Chondrocyte (in vitro differentiated cells): ENCODE measurements around the gene CTSK. TPM values are rescaled to one million over a fixed set of nuclear protein-coding genes. Genes with fewer than 3 reads are reported as not detected.

Experiments used
- DNase-seq: peaks from one replicate; pipeline ENCODE4 v3.0.0; 2021; ENCODE audit warnings: mixed read lengths, low spot score
- H3K27ac Mint-ChIP-seq: one replicate; pipeline ENCODE4 v1.8.0; 2021; ENCODE audit warnings: mild to moderate bottlenecking, moderate library complexity, mixed read lengths; ENCODE audit not compliant: unreplicated experiment
- H3K27me3 Mint-ChIP-seq: 2 replicates; pipeline ENCODE4 v1.8.0; 2021; ENCODE audit warnings: low read depth, mixed read lengths
- H3K36me3 Mint-ChIP-seq: 2 replicates; pipeline ENCODE4 v1.8.0; 2021; ENCODE audit warnings: low read depth, mixed read lengths
- H3K4me1 Mint-ChIP-seq: 2 replicates; pipeline ENCODE4 v1.8.0; 2021; ENCODE audit warnings: low read depth, mild to moderate bottlenecking, mixed read lengths
- H3K4me3 Mint-ChIP-seq: one replicate; pipeline ENCODE4 v1.8.0; 2021; ENCODE audit warnings: mild to moderate bottlenecking, moderate library complexity, mixed read lengths; ENCODE audit not compliant: unreplicated experiment
- H3K9me3 Mint-ChIP-seq: 2 replicates; pipeline ENCODE4 v1.8.0; 2021; ENCODE audit warnings: low read depth, mixed read lengths
- total RNA-seq: library from RNA; stranded (reverse); gene quantifications from 3 replicates; pipeline ENCODE4 v1.2.1, GENCODE V29; 2021
- TF ChIP-seq, protein P1 (sequence below): fragments of 200-600 bp; sonication (generic); IDR thresholded peaks from 2 replicates; pipeline ENCODE4 v1.5.0; 2021; ENCODE audit warnings: antibody characterized with exemption, mild to moderate bottlenecking, moderate library complexity

Gene CTSK
- total RNA-seq, 1 donor from 2014 or later = 4.9 TPM

DNA sequence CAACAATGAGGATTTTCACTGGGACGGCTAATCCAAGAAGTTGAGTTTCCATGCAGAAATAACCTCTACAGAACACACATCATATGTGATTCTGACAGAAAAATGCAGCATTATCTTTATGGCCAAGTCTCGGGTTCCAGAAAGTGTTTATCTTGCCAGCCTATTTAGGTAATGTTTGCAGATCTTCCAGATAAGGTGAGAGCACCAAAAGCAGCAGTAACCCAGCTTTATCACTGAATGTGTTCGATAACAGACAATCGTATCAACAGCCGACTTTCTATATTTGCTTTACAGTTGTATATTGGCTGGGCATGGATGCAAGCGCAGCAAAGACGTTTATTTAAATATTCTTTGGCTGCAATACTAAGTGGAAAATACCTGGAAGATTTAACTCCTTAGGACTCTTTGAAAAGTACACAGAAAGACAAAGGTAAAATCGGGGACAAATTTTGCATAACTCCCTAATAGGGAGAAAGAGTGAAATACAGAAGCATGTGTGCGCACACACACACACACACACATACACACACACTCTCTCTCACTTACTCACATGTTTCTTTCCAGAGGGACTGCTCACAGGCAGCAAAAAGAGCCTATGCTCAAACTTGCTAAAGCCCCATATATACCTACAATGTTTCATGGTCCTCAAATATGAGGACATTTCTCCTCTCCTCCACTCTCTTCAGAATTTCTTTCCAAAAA, 3.0 kb upstream of the CTSK start:
- Mint-ChIP-seq H3K27ac (no peak overlapping the region), H3K9me3 (no peaks in the 10 kb centered on the region), H3K36me3 (peaks cover 11% of the 10 kb centered on the region), H3K4me1 (peaks cover 27% of the 10 kb centered on the region), H3K4me3 (no peak overlapping the region), H3K27me3 (no peaks in the 10 kb centered on the region)
- DNase-seq = no peak
- TF ChIP-seq, protein P1, sequence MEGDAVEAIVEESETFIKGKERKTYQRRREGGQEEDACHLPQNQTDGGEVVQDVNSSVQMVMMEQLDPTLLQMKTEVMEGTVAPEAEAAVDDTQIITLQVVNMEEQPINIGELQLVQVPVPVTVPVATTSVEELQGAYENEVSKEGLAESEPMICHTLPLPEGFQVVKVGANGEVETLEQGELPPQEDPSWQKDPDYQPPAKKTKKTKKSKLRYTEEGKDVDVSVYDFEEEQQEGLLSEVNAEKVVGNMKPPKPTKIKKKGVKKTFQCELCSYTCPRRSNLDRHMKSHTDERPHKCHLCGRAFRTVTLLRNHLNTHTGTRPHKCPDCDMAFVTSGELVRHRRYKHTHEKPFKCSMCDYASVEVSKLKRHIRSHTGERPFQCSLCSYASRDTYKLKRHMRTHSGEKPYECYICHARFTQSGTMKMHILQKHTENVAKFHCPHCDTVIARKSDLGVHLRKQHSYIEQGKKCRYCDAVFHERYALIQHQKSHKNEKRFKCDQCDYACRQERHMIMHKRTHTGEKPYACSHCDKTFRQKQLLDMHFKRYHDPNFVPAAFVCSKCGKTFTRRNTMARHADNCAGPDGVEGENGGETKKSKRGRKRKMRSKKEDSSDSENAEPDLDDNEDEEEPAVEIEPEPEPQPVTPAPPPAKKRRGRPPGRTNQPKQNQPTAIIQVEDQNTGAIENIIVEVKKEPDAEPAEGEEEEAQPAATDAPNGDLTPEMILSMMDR = no peak

DNA sequence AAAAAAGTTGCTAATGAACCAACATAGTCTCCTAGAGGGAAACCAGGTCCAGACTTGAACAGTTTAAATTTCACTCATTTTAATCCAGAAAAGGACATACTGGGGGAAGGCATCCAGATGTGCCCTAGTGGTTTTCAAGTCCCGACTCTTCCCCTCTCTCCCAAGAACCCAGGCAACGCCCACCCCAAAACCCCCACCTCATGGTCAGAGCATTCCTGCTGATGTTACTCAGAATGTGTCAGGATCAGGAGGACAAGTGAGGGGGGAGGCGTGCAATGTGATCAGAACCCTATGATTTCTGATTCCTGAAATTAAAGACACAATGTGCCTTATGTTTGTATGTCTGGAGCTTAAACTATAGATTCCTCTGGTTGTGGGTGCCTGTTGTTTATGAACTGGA, 1.6 kb upstream of the CTSK start:
- Mint-ChIP-seq H3K36me3 (peaks cover 7% of the 10 kb centered on the region), H3K4me3 (no peak overlapping the region), H3K9me3 (no peaks in the 10 kb centered on the region), H3K4me1 (peaks cover 27% of the 10 kb centered on the region), H3K27ac (no peak overlapping the region), H3K27me3 (no peaks in the 10 kb centered on the region)
- DNase-seq = no peak
- TF ChIP-seq, protein P1 = no peak

DNA sequence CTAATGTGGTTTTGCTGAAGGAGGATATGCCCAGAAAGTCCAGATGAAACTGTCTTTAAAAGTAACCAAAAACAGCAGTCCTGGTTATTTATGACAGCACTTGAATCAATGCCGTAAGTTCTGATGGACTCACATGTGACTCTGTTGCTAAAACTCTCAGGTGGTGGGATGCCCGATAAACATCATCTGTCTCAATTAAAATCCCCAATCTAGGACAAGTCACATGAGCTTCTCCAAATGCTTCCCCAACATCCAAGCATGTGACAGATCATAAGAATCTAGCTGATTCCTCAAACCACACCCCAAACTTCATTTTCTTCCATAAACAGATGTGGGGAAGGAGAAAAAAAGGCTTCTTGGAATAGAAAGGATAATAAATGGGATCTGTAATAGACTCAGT, 786 bp upstream of the CTSK start:
- no peak overlapping the region for H3K27ac Mint-ChIP-seq
- DNase-seq = no peak
- peaks cover 4% of the 10 kb centered on the region for H3K36me3 Mint-ChIP-seq
- TF ChIP-seq, protein P1 = no peak
- peaks cover 27% of the 10 kb centered on the region for H3K4me1 Mint-ChIP-seq
- H3K9me3 Mint-ChIP-seq = no peaks in the 10 kb centered on the region
- H3K4me3 Mint-ChIP-seq = no peak overlapping the region
- no peaks in the 10 kb centered on the region for H3K27me3 Mint-ChIP-seq

DNA sequence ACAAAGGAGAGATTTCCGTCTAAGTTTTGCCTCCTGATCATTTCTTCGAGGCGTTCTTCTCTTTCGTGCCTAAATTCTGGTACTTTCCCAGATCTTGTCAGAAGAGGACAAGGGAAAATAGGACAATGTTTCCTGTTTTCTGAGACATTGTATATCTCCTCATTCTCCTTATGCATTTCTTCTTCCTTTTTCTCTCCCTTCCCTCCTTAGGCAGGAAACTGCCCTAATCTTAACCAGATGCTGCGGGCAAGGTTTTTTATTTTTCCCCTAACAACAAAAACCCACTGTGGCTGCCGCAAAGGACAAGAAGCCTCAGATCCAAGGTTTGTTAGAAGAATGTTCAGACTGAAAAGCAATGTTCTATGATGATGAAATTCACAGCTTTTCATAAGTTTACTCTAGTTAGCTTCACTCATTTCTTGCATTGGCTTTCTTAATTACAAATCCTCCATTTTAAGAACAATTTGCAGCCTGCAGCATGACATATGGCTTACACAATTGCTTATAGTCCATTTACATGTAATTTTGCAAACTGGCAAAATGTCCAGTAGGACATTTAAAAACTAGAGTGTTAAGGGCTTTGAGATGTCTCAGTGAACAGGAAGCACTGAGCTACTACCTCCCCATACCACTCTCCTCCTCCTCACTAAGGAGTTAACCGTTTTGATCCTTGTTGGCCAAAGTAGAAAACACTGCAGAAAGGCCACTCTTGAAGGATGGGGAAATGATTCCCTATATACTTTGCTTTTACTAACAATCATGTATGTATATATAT, 624 bp downstream of the CTSK start:
- Mint-ChIP-seq H3K4me3 (no peak overlapping the region), H3K9me3 (no peaks in the 10 kb centered on the region), H3K4me1 (peaks cover 27% of the 10 kb centered on the region), H3K36me3 (peaks cover 8% of the 10 kb centered on the region), H3K27me3 (no peaks in the 10 kb centered on the region), H3K27ac (no peak overlapping the region)
- DNase-seq = no peak
- TF ChIP-seq, protein P1 = no peak

DNA sequence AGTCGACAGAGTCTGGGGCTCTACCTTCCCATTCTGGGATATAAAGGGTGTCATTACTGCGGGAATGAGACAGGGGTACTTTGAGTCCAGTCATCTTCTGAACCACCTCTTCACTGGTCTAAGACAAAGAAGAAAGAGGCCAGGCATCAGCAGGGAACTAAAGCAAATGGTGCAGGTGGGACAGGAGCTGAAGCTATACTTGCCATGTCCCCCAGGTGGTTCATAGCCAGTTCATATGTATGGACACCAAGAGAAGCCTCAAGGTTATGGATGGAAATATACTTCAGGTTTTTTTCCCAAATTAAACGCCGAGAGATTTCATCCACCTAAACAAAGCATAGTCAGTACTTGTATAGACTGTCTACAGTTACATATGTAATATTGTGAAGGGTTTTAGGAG, 2.2 kb downstream of the CTSK start:
- no peak overlapping the region for H3K27ac Mint-ChIP-seq
- no peaks in the 10 kb centered on the region for H3K27me3 Mint-ChIP-seq
- peaks cover 8% of the 10 kb centered on the region for H3K36me3 Mint-ChIP-seq
- no peaks in the 10 kb centered on the region for H3K9me3 Mint-ChIP-seq
- TF ChIP-seq, protein P1 = no peak
- no peak overlapping the region for H3K4me3 Mint-ChIP-seq
- peaks cover 27% of the 10 kb centered on the region for H3K4me1 Mint-ChIP-seq
- DNase-seq = no peak
